ENCODE results near the gene EPHB6. TPM values are rescaled to one million over a fixed set of nuclear protein-coding genes. Genes with fewer than 3 reads are reported as not detected.

EPHB6 gene
- total and polyA plus RNA-seq, 10 of the 15 experiments (the other 5 are each of a cell fraction or from before 2014, with no cell fraction given): 0.06 to 1.3 (median 0.37) TPM; not detected in 2

- no peak for TF ChIP-seq NFIC (IDR thresholded peaks at IDR 0.05; ENCODE audit: low read depth, low read length)
- no peak for TF ChIP-seq NR2C2 (IDR thresholded peaks at IDR 0.05; ENCODE audit: borderline replicate concordance, control insufficient read depth, insufficient read length, low read depth)
These were observed 13.5 kb downstream of the EPHB6 start (continued) for GRCh38 chr7:142868188-142868985.

GRCh38 chr7:142868986-142869415, 14.1 kb downstream of the EPHB6 start:
- WGBS (ENCODE audit: insufficient coverage, insufficient replicate concordance, low lambda C conversion rate, missing lambda C conversion rate): 64% methylated on average over 11 of the region's 11 CpGs
- no peaks in the 10 kb centered on the region for H3K27me3 ChIP-seq (replicated peaks in 1 of 2; ENCODE audit: control insufficient read depth in 2 of 2, insufficient read depth in 2 of 2, low read length in 1 of 2)
- CTCF ChIA-PET: interaction anchor here (1.4 kb wide), 1 partner anchor 11 kb away, joined by 3 read pairs; no protein-coding TSS in a partner anchor
- in situ Hi-C loops (cut with MboI): no loop called here
- no peak overlapping the region for H3K4me2 ChIP-seq (ENCODE audit: control insufficient read depth, insufficient read depth)
- DNase-seq (ENCODE audit: low read depth, low spot score) (no peak), ATAC-seq (no peak), FAIRE-seq (no peak)
- no peaks in the 10 kb centered on the region for H3K4me1 ChIP-seq (ENCODE audit: control insufficient read depth, insufficient read depth, low read length)
- intact Hi-C loops (cut with micrococcal nuclease; ENCODE audit: unreplicated experiment): no loop called here
- no peaks in the 10 kb centered on the region for H3K79me2 ChIP-seq (ENCODE audit: control insufficient read depth, insufficient read depth, low read length)
- no peak overlapping the region for H2AFZ ChIP-seq (ENCODE audit: control insufficient read depth, low read depth, low read length)
- SMC1A ChIA-PET (ENCODE audit: uncharacterized antibody, unreplicated experiment): interaction anchor here (1.5 kb wide), 1 partner anchor 86 kb away, joined by 3 read pairs; no protein-coding TSS in a partner anchor
- no peak overlapping the region for H3K9ac ChIP-seq (ENCODE audit: control insufficient read depth, insufficient read depth, low read length)
- POLR2A ChIA-PET: no interaction called here
- H3K27ac ChIP-seq (ENCODE audit: control insufficient read depth, insufficient read depth): no peak overlapping the region
- TF ChIP-seq MLLT1 (IDR thresholded peaks at IDR 0.05) (no peak), BACH1 (IDR thresholded peaks at IDR 0.05; ENCODE audit: borderline replicate concordance) (no peak), ZNF622 (IDR thresholded peaks at IDR 0.05) (no peak), IRF5 (IDR thresholded peaks at IDR 0.05; ENCODE audit: borderline replicate concordance) (no peak)
- no peak overlapping the region for H3K4me3 ChIP-seq
- H4K20me1 ChIP-seq (ENCODE audit: control insufficient read depth, insufficient read depth): no peaks in the 10 kb centered on the region
- H3K36me3 ChIP-seq (ENCODE audit: control insufficient read depth in 2 of 2, insufficient read depth in 2 of 2, low read length in 1 of 2): no peaks in the 10 kb centered on the region
- RAD21 ChIA-PET (ENCODE audit: unreplicated experiment): interaction anchor here (1.3 kb wide), 1 partner anchor 266 kb away, joined by 3 read pairs; no protein-coding TSS in a partner anchor
- BruUV-seq (replicated peaks): no TSS peak
- H3K9me3 ChIP-seq (replicated peaks; ENCODE audit: control insufficient read depth, insufficient read depth, low read length): no peaks in the 10 kb centered on the region
